ENCODE results near the gene ADGRF5. TPM values are rescaled to one million over a fixed set of nuclear protein-coding genes. Genes with fewer than 3 reads are reported as not detected.

The ADGRF5 gene
- total and polyA plus RNA-seq, 2 donors, result 16.2 to 41.3 TPM

Other genes starting within 250 kb of the ADGRF5 start
- gene TDRD6, start 234.1 kb downstream of the ADGRF5 start, total RNA-seq, result 1.9 TPM
- 0.13 TPM for gene TDRD6, start 234.1 kb downstream of the ADGRF5 start, polyA plus RNA-seq
- 2.7 TPM for gene PLA2G7, start 186.6 kb downstream of the ADGRF5 start, total RNA-seq
- gene PLA2G7, start 186.6 kb downstream of the ADGRF5 start, polyA plus RNA-seq, result 0.77 TPM
- not detected for gene ANKRD66, start 175.0 kb downstream of the ADGRF5 start, total RNA-seq
- not detected for gene ANKRD66, start 175.0 kb downstream of the ADGRF5 start, polyA plus RNA-seq
- not detected for gene MEP1A, start 128.5 kb downstream of the ADGRF5 start, total RNA-seq
- not detected for gene MEP1A, start 128.5 kb downstream of the ADGRF5 start, polyA plus RNA-seq
- gene ADGRF1, start 120.4 kb upstream of the ADGRF5 start, total RNA-seq, result 13.0 TPM
- 5.3 TPM for gene ADGRF1, start 120.4 kb upstream of the ADGRF5 start, polyA plus RNA-seq

All from urinary bladder (tissue), 2 donors.